ENCODE results near the gene DENND4C.
"Not testable (repeated sequence)": the region's sequence is repeated elsewhere in the genome, so short reads cannot be mapped to it uniquely, and the experiment has no call there.

DNA sequence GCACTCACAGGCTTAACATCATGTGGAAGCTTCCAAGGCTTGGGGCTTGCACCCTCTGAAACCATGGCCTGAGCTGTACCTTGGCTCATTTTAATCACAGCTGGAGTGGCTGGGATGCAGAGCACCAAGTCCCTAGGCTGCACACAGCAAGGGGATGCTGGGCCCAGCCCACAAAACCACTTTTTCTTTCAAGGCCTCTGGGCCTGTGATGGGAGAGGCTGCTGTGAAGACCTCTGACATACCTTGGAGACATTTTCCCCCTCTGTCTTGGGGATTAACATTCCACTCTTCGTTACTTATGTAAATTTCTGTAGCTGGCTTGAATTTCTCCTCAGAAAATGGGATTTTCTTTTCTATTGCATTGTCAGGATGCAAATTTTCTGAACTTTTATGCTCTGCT lies 20.7 kb downstream of the DENND4C start:
- TF ChIP-seq, protein P1, sequence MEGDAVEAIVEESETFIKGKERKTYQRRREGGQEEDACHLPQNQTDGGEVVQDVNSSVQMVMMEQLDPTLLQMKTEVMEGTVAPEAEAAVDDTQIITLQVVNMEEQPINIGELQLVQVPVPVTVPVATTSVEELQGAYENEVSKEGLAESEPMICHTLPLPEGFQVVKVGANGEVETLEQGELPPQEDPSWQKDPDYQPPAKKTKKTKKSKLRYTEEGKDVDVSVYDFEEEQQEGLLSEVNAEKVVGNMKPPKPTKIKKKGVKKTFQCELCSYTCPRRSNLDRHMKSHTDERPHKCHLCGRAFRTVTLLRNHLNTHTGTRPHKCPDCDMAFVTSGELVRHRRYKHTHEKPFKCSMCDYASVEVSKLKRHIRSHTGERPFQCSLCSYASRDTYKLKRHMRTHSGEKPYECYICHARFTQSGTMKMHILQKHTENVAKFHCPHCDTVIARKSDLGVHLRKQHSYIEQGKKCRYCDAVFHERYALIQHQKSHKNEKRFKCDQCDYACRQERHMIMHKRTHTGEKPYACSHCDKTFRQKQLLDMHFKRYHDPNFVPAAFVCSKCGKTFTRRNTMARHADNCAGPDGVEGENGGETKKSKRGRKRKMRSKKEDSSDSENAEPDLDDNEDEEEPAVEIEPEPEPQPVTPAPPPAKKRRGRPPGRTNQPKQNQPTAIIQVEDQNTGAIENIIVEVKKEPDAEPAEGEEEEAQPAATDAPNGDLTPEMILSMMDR (IDR thresholded peaks at IDR 0.05; ENCODE audit: low read length), result not testable (repeated sequence)
- TF ChIP-seq EZH2 (optimal IDR thresholded peaks at IDR 0.05; ENCODE audit: low read depth, low read length), result not testable (repeated sequence)
